Tibial artery (tissue), 4 donors: ENCODE data around the gene MRPL18.
"Not testable (repeated sequence)": the region's sequence is repeated elsewhere in the genome, so short reads cannot be mapped to it uniquely, and the experiment has no call there.

Experiments
- DNase-seq, 2 donors: peaks; one replicate each; pipeline ENCODE4 v3.0.0-alpha.2; 2019
- H3K27ac ChIP-seq, 2 donors: fragments of 200-600 bp; sonication (generic) in 1 of 2; 1 replicate in 1 of 2; 2 replicates in 1 of 2; pipeline ENCODE4 v1.5.1; 2018 to 2019; ENCODE audit warnings: mild to moderate bottlenecking in 1 of 2
- H3K27me3 ChIP-seq, 2 donors: fragments of 200-600 bp; sonication (generic) in 1 of 2; one replicate each; pipeline versions ENCODE4 v1.5.1 to v1.6.0; 2016 to 2019
- H3K36me3 ChIP-seq, 3 donors: fragments of 200-600 bp; sonication (generic) in 2 of 3; one replicate each; pipeline ENCODE4 v1.5.1; 2016 to 2019; ENCODE audit warnings: mild to moderate bottlenecking in 2 of 3
- H3K4me1 ChIP-seq, 4 donors: fragments of 200-600 bp; sonication (generic) in 2 of 4; 1 replicate in 3 of 4; 2 replicates in 1 of 4; pipeline ENCODE4 v1.5.1; 2016 to 2019
- H3K4me3 ChIP-seq, 2 donors: fragments of 200-600 bp; sonication (generic) in 1 of 2; 1 replicate in 1 of 2; 2 replicates in 1 of 2; pipeline ENCODE4 v1.5.1; 2018 to 2019; ENCODE audit warnings: mild to moderate bottlenecking in 2 of 2
- H3K9me3 ChIP-seq, 3 donors: fragments of 200-600 bp; sonication (generic) in 1 of 3; one replicate each; pipeline ENCODE4 v1.5.1; 2016 to 2019
- CTCF ChIP-seq, 2 experiments: fragments of 200-600 bp in 1 of 2; fragments of 450-650 bp in 1 of 2; IDR thresholded peaks; one replicate each; pipeline ENCODE4 v1.5.1; 2017 to 2019; ENCODE audit warnings: antibody characterized with exemption in 2 of 2, mild to moderate bottlenecking in 1 of 2, moderate library complexity in 1 of 2
- intact Hi-C: fragments of 100-400 bp; cut with DNase I; formaldehyde crosslinking; loops from one replicate; pipeline ENCODE4 v1.15.0; 2023; ENCODE audit warnings: low total_unique reads

MRPL18 gene

GRCh38 chr6:159821726-159822125 lies 31.5 kb downstream of the MRPL18 start:
- Histone ChIP-seq H3K36me3 (peaks cover 0 to 6% (median 0%) of the 10 kb centered on the region in 3 donors), H3K4me1 (no peaks in the 10 kb centered on the region), H3K27me3 (no peaks in the 10 kb centered on the region), H3K4me3 (no peak overlapping the region), H3K9me3 (no peaks in the 10 kb centered on the region), H3K27ac (no peak overlapping the region)
- peak in 1 of 2 donors; percentile 49 for DNase-seq
- no peak for TF ChIP-seq CTCF (IDR thresholded peaks at IDR 0.05)
- intact Hi-C loops: no loop called here

- no peak for TF ChIP-seq CTCF (IDR thresholded peaks at IDR 0.05)
Observed at GRCh38 chr6:159823953-159824352, 33.7 kb downstream of the MRPL18 start.

GRCh38 chr6:159824690-159825089 lies 34.4 kb downstream of the MRPL18 start:
- intact Hi-C loops, H3K4me3 ChIP-seq, H3K9me3 ChIP-seq, H3K4me1 ChIP-seq, H3K36me3 ChIP-seq, H3K27me3 ChIP-seq, H3K27ac ChIP-seq: not testable (repeated sequence)
- peak in 1 of 2 donors; percentile 7 for DNase-seq

More at GRCh38 chr6:159823953-159824352, 33.7 kb downstream of the MRPL18 start:
- no peak overlapping the region for H3K27ac ChIP-seq
- H3K36me3 ChIP-seq: peaks cover 0 to 4% (median 0%) of the 10 kb centered on the region in 3 donors
- peak in 1 of 2 donors; percentile 39 for DNase-seq
- H3K4me3 ChIP-seq: no peak overlapping the region
- intact Hi-C loops: no loop called here
- H3K9me3 ChIP-seq: no peaks in the 10 kb centered on the region
- H3K27me3 ChIP-seq: no peaks in the 10 kb centered on the region
- no peaks in the 10 kb centered on the region for H3K4me1 ChIP-seq

GRCh38 chr6:159826004-159826403 lies 35.7 kb downstream of the MRPL18 start:
- H3K4me1 ChIP-seq: peaks cover 0 to 10% (median 1%) of the 10 kb centered on the region in 4 donors
- H3K9me3 ChIP-seq: no peaks in the 10 kb centered on the region
- TF ChIP-seq CTCF (IDR thresholded peaks at IDR 0.05): no peak
- peak in 1 of 2 donors; percentile 17 for DNase-seq
- no peak overlapping the region for H3K27ac ChIP-seq
- no peaks in the 10 kb centered on the region for H3K27me3 ChIP-seq
- no peak overlapping the region for H3K4me3 ChIP-seq
- H3K36me3 ChIP-seq: no peaks in the 10 kb centered on the region
- intact Hi-C loops: no loop called here

- H3K4me3 ChIP-seq: no peak overlapping the region
- no peak overlapping the region for H3K27ac ChIP-seq
- H3K9me3 ChIP-seq: no peaks in the 10 kb centered on the region
- peak in 1 of 2 donors; percentile 51 for DNase-seq
- no peaks in the 10 kb centered on the region for H3K36me3 ChIP-seq
- intact Hi-C loops: no loop called here
- no peak for TF ChIP-seq CTCF (IDR thresholded peaks at IDR 0.05)
- H3K27me3 ChIP-seq: no peaks in the 10 kb centered on the region
- H3K4me1 ChIP-seq: peaks cover 0 to 15% (median 3%) of the 10 kb centered on the region in 4 donors
Observed at GRCh38 chr6:159826968-159827647, 36.8 kb downstream of the MRPL18 start.

GRCh38 chr6:159828074-159828473 lies 37.8 kb downstream of the MRPL18 start:
- DNase-seq: peak in 1 of 2 donors; percentile 24
- Histone ChIP-seq H3K36me3 (no peaks in the 10 kb centered on the region), H3K27ac (no peak overlapping the region), H3K9me3 (no peaks in the 10 kb centered on the region), H3K4me1 (peaks cover 0 to 18% (median 3%) of the 10 kb centered on the region in 4 donors), H3K27me3 (no peaks in the 10 kb centered on the region), H3K4me3 (no peak overlapping the region)
- TF ChIP-seq CTCF (IDR thresholded peaks at IDR 0.05): no peak
- intact Hi-C loops: no loop called here
